ENCODE data around the gene KANK2. TPM values are rescaled to one million over a fixed set of nuclear protein-coding genes. Genes with fewer than 3 reads are reported as not detected.

Gene KANK2
- total RNA-seq, 2 donors from 2014 or later, result 647 to 689 TPM

- DNase-seq (ENCODE audit: low spot score), result no peak
- Histone ChIP-seq H3K36me3 (peaks cover 13% of the 10 kb centered on the region), H3K27ac (no peak overlapping the region), H3K4me1 (ENCODE audit: control insufficient read depth in 1 of 2, low read depth in 2 of 2) (no peaks in the 10 kb centered on the region), H3K9me3 (no peaks in the 10 kb centered on the region), H3K27me3 (replicated peaks; ENCODE audit: insufficient read depth) (no peaks in the 10 kb centered on the region), H3K4me3 (no peak overlapping the region)
- TF ChIP-seq CTCF (IDR thresholded peaks at IDR 0.05), result no peak
- no peak for ATAC-seq (ENCODE audit: insufficient number of reproducible peaks, low FRiP score, low read depth)
Observed at GRCh38 chr19:11238041-11238440, 40.7 kb upstream of the KANK2 start.

GRCh38 chr19:11237321-11237720 lies 40.0 kb upstream of the KANK2 start:
- no peak overlapping the region for H3K27ac ChIP-seq
- no peaks in the 10 kb centered on the region for H3K27me3 ChIP-seq (replicated peaks; ENCODE audit: insufficient read depth)
- TF ChIP-seq CTCF (IDR thresholded peaks at IDR 0.05), result no peak
- peaks cover 17% of the 10 kb centered on the region for H3K36me3 ChIP-seq
- no peaks in the 10 kb centered on the region for H3K9me3 ChIP-seq
- no peaks in the 10 kb centered on the region for H3K4me1 ChIP-seq (ENCODE audit: control insufficient read depth in 1 of 2, low read depth in 2 of 2)
- DNase-seq (ENCODE audit: low spot score), result no peak
- ATAC-seq (ENCODE audit: insufficient number of reproducible peaks, low FRiP score, low read depth), result no peak
- H3K4me3 ChIP-seq, result no peak overlapping the region

GRCh38 chr19:11236324-11237301 lies 39.3 kb upstream of the KANK2 start:
- no peaks in the 10 kb centered on the region for H3K27me3 ChIP-seq (replicated peaks; ENCODE audit: insufficient read depth)
- no peak for TF ChIP-seq CTCF (IDR thresholded peaks at IDR 0.05)
- ATAC-seq (ENCODE audit: insufficient number of reproducible peaks, low FRiP score, low read depth) (no peak), DNase-seq (ENCODE audit: low spot score) (no peak)
- no peak overlapping the region for H3K27ac ChIP-seq
- H3K4me1 ChIP-seq (ENCODE audit: control insufficient read depth in 1 of 2, low read depth in 2 of 2), result no peaks in the 10 kb centered on the region
- no peaks in the 10 kb centered on the region for H3K9me3 ChIP-seq
- H3K36me3 ChIP-seq, result peaks cover 18% of the 10 kb centered on the region
- H3K4me3 ChIP-seq, result no peak overlapping the region

GRCh38 chr19:11234486-11235075 lies 37.2 kb upstream of the KANK2 start:
- Histone ChIP-seq H3K27me3 (replicated peaks; ENCODE audit: insufficient read depth) (no peaks in the 10 kb centered on the region), H3K4me3 (no peak overlapping the region), H3K27ac (no peak overlapping the region), H3K36me3 (peaks cover 20% of the 10 kb centered on the region), H3K4me1 (ENCODE audit: control insufficient read depth in 1 of 2, low read depth in 2 of 2) (no peaks in the 10 kb centered on the region), H3K9me3 (no peaks in the 10 kb centered on the region)
- ATAC-seq (ENCODE audit: insufficient number of reproducible peaks, low FRiP score, low read depth), result no peak
- no peak for TF ChIP-seq CTCF (IDR thresholded peaks at IDR 0.05)
- DNase-seq (ENCODE audit: low spot score), result no peak

GRCh38 chr19:11233073-11233472 lies 35.7 kb upstream of the KANK2 start:
- Histone ChIP-seq H3K27me3 (replicated peaks; ENCODE audit: insufficient read depth) (no peaks in the 10 kb centered on the region), H3K9me3 (no peaks in the 10 kb centered on the region), H3K4me3 (no peak overlapping the region), H3K4me1 (ENCODE audit: control insufficient read depth in 1 of 2, low read depth in 2 of 2) (no peaks in the 10 kb centered on the region), H3K36me3 (peaks cover 19% of the 10 kb centered on the region), H3K27ac (no peak overlapping the region)
- ATAC-seq (ENCODE audit: insufficient number of reproducible peaks, low FRiP score, low read depth), result no peak
- no peak for DNase-seq (ENCODE audit: low spot score)
- no peak for TF ChIP-seq CTCF (IDR thresholded peaks at IDR 0.05)

Data from thoracic aorta (tissue), 2 donors.